ENCODE measurements around the gene KSR2.
"Not testable (repeated sequence)": the region's sequence is repeated elsewhere in the genome, so short reads cannot be mapped to it uniquely, and the experiment has no call there.

KSR2 gene

DNA sequence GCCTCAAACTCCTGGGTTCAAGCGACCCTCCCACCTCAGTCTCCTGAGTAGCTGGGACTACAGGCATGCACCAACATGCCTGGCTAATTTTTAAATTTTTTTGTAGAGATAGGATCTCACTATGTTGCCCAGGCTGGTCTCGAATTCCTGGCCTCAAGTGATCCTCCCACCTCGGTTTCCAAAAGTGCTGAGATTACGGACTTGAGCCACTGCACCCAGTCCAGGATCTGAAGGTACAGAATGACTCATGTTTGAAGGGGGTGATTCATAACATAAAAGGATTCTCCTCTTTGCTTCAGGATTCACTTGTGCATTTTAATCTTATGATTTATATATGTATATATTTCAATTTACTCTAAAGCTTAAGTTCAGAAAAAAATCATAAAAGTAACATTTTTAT lies 111.7 kb downstream of the KSR2 start:
- DNase-seq (ENCODE audit: low spot score) = not testable (repeated sequence)

DNA sequence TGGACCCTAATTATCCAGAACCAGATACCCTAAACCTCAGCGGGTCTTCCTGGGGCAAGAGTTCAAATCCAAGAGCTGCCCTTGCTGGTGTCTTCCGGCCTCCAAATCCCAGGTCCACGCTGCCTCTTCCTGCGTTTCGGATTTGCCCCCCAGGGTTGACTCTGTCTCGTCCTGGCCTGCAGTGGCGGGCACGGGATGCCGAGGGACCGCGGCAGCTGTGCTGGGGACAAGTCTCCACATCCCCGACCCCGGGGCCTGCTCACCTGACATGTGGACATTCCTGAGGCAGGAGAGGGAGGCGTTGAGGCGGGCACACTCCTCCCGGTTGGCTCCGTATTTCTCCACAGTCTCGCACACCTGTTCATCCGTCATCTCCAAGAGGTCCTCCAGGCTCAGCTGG lies 113.6 kb downstream of the KSR2 start:
- no peak for DNase-seq (ENCODE audit: low spot score)

DNA sequence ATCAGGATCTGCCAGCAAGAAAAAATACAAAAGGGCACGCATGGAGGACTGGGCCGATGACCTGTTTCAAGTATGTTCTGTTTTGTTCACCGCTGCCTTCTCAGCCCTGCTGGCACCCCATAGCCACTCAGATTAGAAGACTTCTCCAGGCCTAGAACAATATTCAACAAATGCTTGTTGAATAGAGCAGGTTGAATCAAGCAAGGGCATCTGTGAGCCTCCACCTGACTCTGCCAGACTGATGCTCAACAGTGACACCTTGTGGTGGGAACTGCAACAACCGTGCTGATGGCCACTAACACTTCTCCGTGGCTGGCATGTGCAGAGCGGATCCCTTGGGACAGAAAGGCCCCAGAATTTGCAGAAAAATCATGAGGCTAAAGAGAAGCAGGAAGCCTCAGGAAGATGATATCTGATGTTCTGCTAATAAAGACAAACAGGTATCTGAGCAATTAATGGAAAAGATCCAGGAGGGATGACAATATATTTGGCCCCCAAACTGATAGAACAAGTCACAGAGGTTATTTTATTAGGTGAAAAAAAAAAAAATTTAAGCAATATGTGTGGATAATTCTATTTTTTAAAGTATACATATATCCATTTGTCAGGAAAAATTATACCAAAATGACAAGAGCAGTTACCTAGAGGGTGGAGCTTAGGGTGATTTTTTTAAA lies 114.3 kb downstream of the KSR2 start:
- peak; percentile 53 for DNase-seq (ENCODE audit: low spot score)

DNA sequence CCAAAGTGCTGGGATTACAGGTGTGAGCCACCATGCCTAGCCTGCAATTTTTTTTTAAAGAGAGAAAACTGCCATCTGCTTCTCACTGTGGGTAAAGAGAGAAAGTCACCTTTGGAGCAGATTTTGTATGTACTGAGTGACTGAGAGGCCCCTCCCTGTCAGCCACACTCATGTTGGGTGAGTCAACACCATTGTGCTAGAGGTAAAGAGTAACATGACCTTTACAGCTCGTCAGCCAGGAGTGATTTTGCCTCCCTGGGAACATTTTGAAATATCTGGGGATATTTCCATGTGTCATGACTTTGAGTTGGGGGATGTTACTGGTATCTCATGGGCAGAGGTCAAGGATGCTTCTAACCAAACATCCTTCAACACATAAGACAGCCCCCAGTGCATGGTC lies 115.2 kb downstream of the KSR2 start:
- DNase-seq (ENCODE audit: low spot score) = no peak

GRCh38 chr12:117850048-117850447 lies 118.7 kb downstream of the KSR2 start:
- peak; percentile 63 for DNase-seq (ENCODE audit: low spot score)

GRCh38 chr12:117847371-117847770 lies 121.4 kb downstream of the KSR2 start:
- no peak for DNase-seq (ENCODE audit: low spot score)

- no peak for DNase-seq (ENCODE audit: low spot score)
Measured at GRCh38 chr12:117845271-117845904, 123.4 kb downstream of the KSR2 start.

- DNase-seq (ENCODE audit: low spot score) = no peak
Measured at GRCh38 chr12:117844114-117844830, 124.5 kb downstream of the KSR2 start.

GRCh38 chr12:117842630-117843029 lies 126.2 kb downstream of the KSR2 start:
- DNase-seq (ENCODE audit: low spot score) = no peak

- no peak for DNase-seq (ENCODE audit: low spot score)
Measured at GRCh38 chr12:117842220-117842619, 126.6 kb downstream of the KSR2 start.

GRCh38 chr12:117837737-117838050 lies 131.1 kb downstream of the KSR2 start:
- no peak for DNase-seq (ENCODE audit: low spot score)

- DNase-seq (ENCODE audit: low spot score) = peak; percentile 72
Measured at GRCh38 chr12:117836999-117837736, 131.6 kb downstream of the KSR2 start.

DNA sequence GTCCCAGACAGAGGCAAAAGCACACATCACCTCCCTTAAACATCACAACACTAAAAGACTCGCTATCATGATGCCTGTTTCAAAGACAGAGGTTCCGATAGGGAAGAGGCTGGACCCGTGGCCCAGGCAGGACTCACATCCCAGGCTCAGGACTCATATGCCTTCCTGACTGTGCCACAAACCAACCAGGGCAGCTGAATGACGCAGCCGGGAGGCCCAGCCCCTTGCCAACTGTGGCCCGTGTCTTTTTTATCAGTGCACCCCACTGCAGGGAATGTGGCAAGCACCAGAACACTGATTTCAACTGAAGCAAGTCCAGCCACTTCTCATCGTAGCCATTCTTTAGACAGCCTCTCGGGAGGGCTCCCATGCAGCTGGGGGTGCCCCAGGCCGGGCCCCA lies 132.3 kb downstream of the KSR2 start:
- no peak for DNase-seq (ENCODE audit: low spot score)

GRCh38 chr12:117835156-117835555 lies 133.6 kb downstream of the KSR2 start:
- DNase-seq (ENCODE audit: low spot score) = no peak

GRCh38 chr12:117832459-117833457 lies 136.0 kb downstream of the KSR2 start:
- peak; percentile 51 for DNase-seq (ENCODE audit: low spot score)

GRCh38 chr12:117830471-117830870 lies 138.3 kb downstream of the KSR2 start:
- no peak for DNase-seq (ENCODE audit: low spot score)

- DNase-seq (ENCODE audit: low spot score) = no peak
Measured at GRCh38 chr12:117829108-117829507, 139.7 kb downstream of the KSR2 start.

DNA sequence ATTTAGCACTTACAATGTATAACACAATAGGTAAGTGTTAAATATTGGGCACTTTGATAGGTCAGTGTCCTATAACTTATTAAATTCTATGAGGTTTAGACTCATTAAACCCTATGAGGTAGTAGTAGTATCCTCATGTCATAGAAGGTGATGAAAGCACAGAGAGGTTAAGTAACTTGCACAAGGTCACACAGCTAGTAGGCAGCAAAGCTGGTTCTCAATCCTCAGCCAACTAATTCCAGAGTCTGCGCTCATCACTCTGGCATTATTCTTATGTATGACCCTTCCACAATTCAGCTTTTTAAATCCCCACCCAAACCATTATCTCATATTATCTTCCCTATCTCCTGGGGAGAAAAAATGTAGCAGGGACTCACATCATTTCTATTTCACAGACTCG lies 141.1 kb downstream of the KSR2 start:
- no peak for DNase-seq (ENCODE audit: low spot score)

GRCh38 chr12:117825827-117826226 lies 143.0 kb downstream of the KSR2 start:
- DNase-seq (ENCODE audit: low spot score) = no peak

DNA sequence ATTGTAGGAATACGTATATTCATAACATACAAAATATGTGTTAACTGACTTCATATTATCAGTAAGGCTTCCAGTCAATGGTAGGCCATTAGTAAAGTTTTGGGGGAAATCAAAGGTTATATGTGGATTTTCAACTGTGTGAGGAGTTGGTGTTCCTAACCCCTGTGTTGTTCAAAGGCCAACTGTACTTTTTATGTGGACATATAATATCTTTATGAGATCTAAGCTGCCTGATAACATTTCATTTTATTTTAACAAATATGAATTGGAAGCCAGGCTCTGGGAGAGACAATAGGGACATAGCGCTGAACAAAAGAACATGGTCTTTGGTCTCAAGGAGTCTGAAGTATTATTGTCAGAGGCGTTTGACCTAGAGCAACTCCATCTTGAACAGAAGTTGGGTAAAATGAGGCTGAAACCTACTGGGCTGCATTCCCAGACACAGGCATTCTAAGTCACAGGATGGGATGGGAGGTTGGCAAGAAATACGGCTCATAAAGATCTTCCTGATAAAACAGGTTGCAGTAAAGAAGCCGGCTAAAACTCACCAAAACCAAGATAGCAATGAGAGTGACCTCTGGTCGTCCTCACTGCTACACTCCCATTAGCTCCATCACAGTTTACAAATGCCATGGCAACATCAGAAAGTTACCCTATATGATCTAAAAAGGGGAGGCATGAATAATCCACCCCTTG lies 147.2 kb downstream of the KSR2 start:
- no peak for DNase-seq (ENCODE audit: low spot score)
